ENCODE measurements around the gene TTC39B.
"Not testable (repeated sequence)": the region's sequence is repeated elsewhere in the genome, so short reads cannot be mapped to it uniquely, and the experiment has no call there.

- TF ChIP-seq CTCF, POLR2A (IDR thresholded peaks at IDR 0.05): not testable (repeated sequence)
Measured at GRCh38 chr9:15232706-15233280, 74.2 kb downstream of the TTC39B start.
